Mesendoderm (in vitro differentiated cells): ENCODE measurements around the gene AFF4.
"Not testable (repeated sequence)": the region's sequence is repeated elsewhere in the genome, so short reads cannot be mapped to it uniquely, and the experiment has no call there.

Experiments
- DNase-seq: peaks from one replicate; pipeline ENCODE4 v3.0.0; 2013
- H2AK5ac ChIP-seq: 2 replicates; pipeline ENCODE4 v1.6.1; 2013; ENCODE audit warnings: low read length, inconsistent platforms
- H2BK120ac ChIP-seq: 2 replicates; pipeline ENCODE4 v1.6.1; 2013; ENCODE audit warnings: low read depth, mild to moderate bottlenecking, low read length, moderate library complexity, mixed read lengths
- H2BK15ac ChIP-seq: replicated peaks from 2 replicates; pipeline ENCODE4 v1.6.1; 2013; ENCODE audit warnings: low read depth, mild to moderate bottlenecking, moderate library complexity
- H2BK5ac ChIP-seq: 2 replicates; pipeline ENCODE4 v1.6.1; 2013; ENCODE audit warnings: low read length, inconsistent platforms
- H3K18ac ChIP-seq: 2 replicates; pipeline ENCODE4 v1.6.1; 2013; ENCODE audit warnings: mild to moderate bottlenecking, low read length, mixed read lengths
- H3K23ac ChIP-seq: one replicate; pipeline ENCODE4 v1.6.1; 2013; ENCODE audit warnings: low read length
- H3K27ac ChIP-seq: 2 replicates; pipeline ENCODE4 v1.5.1; 2013; ENCODE audit warnings: low read depth, mild to moderate bottlenecking, inconsistent platforms, low read length, moderate library complexity
- H3K27me3 ChIP-seq: 2 replicates; pipeline ENCODE4 v1.6.1; 2013; ENCODE audit warnings: low read length, control low read depth, mild to moderate bottlenecking, inconsistent platforms; ENCODE audit not compliant: insufficient read depth, poor library complexity
- H3K36me3 ChIP-seq: 2 replicates; pipeline ENCODE4 v1.6.1; 2013; ENCODE audit warnings: low read length, inconsistent platforms; ENCODE audit not compliant: control insufficient read depth, insufficient read depth
- H3K4ac ChIP-seq: one replicate; pipeline ENCODE4 v1.6.1; 2013; ENCODE audit warnings: low read depth, mild to moderate bottlenecking, low read length, moderate library complexity
- H3K4me1 ChIP-seq: 2 replicates; pipeline ENCODE4 v1.6.1; 2013; ENCODE audit warnings: low read depth, low read length, inconsistent platforms; ENCODE audit not compliant: control insufficient read depth
- H3K4me2 ChIP-seq: 2 replicates; pipeline ENCODE4 v1.6.1; 2013; ENCODE audit warnings: low read length
- H3K4me3 ChIP-seq: 2 replicates; pipeline ENCODE4 v1.5.1; 2013; ENCODE audit warnings: mild to moderate bottlenecking, low read length
- H3K56ac ChIP-seq: one replicate; pipeline ENCODE4 v1.6.1; 2013; ENCODE audit warnings: low read length
- H3K79me1 ChIP-seq: 2 replicates; pipeline ENCODE4 v1.6.1; 2013; ENCODE audit warnings: low read length, inconsistent platforms
- H3K79me2 ChIP-seq: 2 replicates; pipeline ENCODE4 v1.6.1; 2013; ENCODE audit warnings: mild to moderate bottlenecking, low read length; ENCODE audit not compliant: control insufficient read depth, insufficient read depth
- H3K9ac ChIP-seq: 2 replicates; pipeline ENCODE4 v1.6.1; 2013; ENCODE audit warnings: low read length, inconsistent platforms
- H4K5ac ChIP-seq: one replicate; pipeline ENCODE4 v1.6.1; 2013; ENCODE audit warnings: low read length
- H4K8ac ChIP-seq: one replicate; pipeline ENCODE4 v1.6.1; 2013; ENCODE audit warnings: low read depth, mild to moderate bottlenecking, control low read depth, low read length, moderate library complexity
- WGBS: extraction: QIAGEN DNeasy Blood & Tissue Kit; methylation state at CpG from one replicate; pipeline ENCODE4 v1.1.7; 2013; ENCODE audit warnings: low lambda C conversion rate, missing lambda C conversion rate; ENCODE audit not compliant: insufficient coverage; ENCODE audit errors: extremely low coverage; 5-methylcytosine and 5-hydroxymethylcytosine counted together

AFF4 gene

DNA sequence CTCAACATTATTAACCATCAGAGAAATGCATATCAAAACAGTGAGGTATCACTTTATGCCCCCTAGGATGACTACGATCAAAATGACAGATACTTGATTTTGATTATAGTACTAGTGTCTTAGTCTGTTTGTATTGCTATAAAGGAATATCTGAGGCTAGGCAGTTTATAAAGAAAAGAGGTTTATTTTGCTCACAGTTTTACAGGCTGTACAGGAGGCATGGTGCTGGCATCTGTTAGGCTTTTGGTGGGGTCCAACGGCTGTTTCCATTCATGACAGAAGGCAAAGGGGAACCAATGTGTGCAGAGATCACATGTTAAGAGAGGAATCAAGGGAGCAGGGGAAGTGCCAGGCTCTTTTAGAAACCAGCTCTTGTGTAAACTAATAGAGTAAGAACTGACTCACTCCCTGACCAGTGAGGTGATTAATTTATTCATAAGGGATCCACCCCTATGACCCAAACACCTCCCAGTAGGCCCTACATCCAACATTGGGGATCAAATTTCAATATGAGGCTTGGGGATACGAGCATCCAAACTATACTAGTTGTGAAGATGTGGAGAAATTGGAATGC is 16.0 kb upstream of the AFF4 start:
- no CpG with 5 or more reads among the region's 3 CpGs for WGBS
- H3K27ac ChIP-seq, result no peak overlapping the region
- no peaks in the 10 kb centered on the region for H3K36me3 ChIP-seq
- H2BK120ac ChIP-seq, result no peak overlapping the region
- no peak overlapping the region for H2BK5ac ChIP-seq
- H3K23ac ChIP-seq, result no peak overlapping the region
- H3K18ac ChIP-seq, result no peak overlapping the region
- H3K27me3 ChIP-seq, result no peaks in the 10 kb centered on the region
- H2AK5ac ChIP-seq, result no peak overlapping the region
- H3K9ac ChIP-seq, result no peak overlapping the region
- no peak overlapping the region for H3K4me3 ChIP-seq
- no peak overlapping the region for H3K4me2 ChIP-seq
- H3K4ac ChIP-seq, result no peak overlapping the region
- H3K4me1 ChIP-seq, result no peaks in the 10 kb centered on the region
- no peak overlapping the region for H3K56ac ChIP-seq
- H3K79me1 ChIP-seq, result no peaks in the 10 kb centered on the region
- DNase-seq, result no peak
- no peak overlapping the region for H2BK15ac ChIP-seq
- no peak overlapping the region for H4K5ac ChIP-seq
- H4K8ac ChIP-seq, result no peak overlapping the region
- H3K79me2 ChIP-seq, result no peaks in the 10 kb centered on the region

DNA sequence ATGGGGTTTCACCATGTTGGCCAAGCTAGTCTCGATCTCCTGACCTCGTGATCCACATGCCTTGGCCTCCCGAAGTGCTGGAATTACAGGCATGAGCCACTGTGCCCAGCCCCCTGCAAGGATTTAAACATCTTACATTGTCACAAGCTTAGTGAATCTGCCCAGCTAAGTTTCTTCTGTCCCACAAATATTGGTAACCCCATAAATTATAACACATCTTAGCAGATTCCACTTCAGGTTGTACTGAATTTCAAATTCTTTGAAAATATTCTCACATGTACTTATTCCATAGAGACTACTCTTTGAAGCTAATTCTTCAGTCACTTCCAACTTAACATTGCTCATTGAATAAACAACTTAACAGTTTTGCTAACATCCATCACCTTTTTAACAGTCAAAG is 13.4 kb upstream of the AFF4 start:
- Histone ChIP-seq H3K4me1 (no peaks in the 10 kb centered on the region), H4K5ac (no peak overlapping the region), H3K79me2 (no peaks in the 10 kb centered on the region), H3K9ac (no peak overlapping the region), H4K8ac (no peak overlapping the region), H2BK5ac (no peak overlapping the region), H3K4me2 (no peak overlapping the region), H2AK5ac (no peak overlapping the region), H3K4me3 (no peak overlapping the region), H3K23ac (no peak overlapping the region), H3K36me3 (no peaks in the 10 kb centered on the region), H3K27ac (no peak overlapping the region), H3K56ac (no peak overlapping the region), H3K79me1 (no peaks in the 10 kb centered on the region), H3K18ac (no peak overlapping the region), H2BK120ac (no peak overlapping the region), H2BK15ac (no peak overlapping the region), H3K4ac (no peak overlapping the region), H3K27me3 (no peaks in the 10 kb centered on the region)
- no peak for DNase-seq
- no CpG with 5 or more reads among the region's 3 CpGs for WGBS

DNA sequence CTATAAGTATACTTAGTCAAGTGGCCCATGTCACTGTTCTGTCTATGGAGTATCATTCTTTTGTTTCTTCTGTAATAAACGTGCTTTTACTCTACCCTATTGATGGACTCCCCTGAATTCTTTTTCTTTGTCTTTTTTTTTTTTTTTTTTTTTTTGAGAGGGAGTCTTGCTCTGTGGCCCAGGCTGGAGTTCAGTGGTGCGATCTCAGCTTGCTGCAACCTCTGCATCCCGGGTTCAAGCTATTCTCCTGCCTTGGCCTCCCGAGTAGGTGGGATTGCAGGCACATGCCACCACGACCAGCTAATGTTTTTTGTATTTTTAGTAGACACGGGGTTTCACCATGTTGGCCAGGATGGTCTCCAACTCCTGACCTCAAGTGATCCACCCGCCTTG is 9.0 kb upstream of the AFF4 start:
- no CpG with 5 or more reads among the region's 7 CpGs for WGBS
- not testable (repeated sequence) for H3K4me1 ChIP-seq, H3K27ac ChIP-seq, H2BK15ac ChIP-seq, H3K36me3 ChIP-seq, H3K23ac ChIP-seq, H2BK5ac ChIP-seq, H3K9ac ChIP-seq, H3K4me3 ChIP-seq, H3K4me2 ChIP-seq, H2BK120ac ChIP-seq, H3K4ac ChIP-seq, H3K18ac ChIP-seq, H3K79me2 ChIP-seq, H4K5ac ChIP-seq, H2AK5ac ChIP-seq, H4K8ac ChIP-seq, H3K79me1 ChIP-seq, H3K27me3 ChIP-seq, H3K56ac ChIP-seq, DNase-seq

- no peak overlapping the region for H2BK15ac ChIP-seq
- no peak overlapping the region for H2AK5ac ChIP-seq
- H3K4ac ChIP-seq, result no peak overlapping the region
- no CpG with 5 or more reads among the region's 16 CpGs for WGBS
- no peaks in the 10 kb centered on the region for H3K27me3 ChIP-seq
- no peaks in the 10 kb centered on the region for H3K79me2 ChIP-seq
- H3K79me1 ChIP-seq, result no peaks in the 10 kb centered on the region
- no peak overlapping the region for H3K56ac ChIP-seq
- no peak overlapping the region for H4K8ac ChIP-seq
- no peak overlapping the region for H2BK5ac ChIP-seq
- no peak overlapping the region for H2BK120ac ChIP-seq
- H3K36me3 ChIP-seq, result no peaks in the 10 kb centered on the region
- no peaks in the 10 kb centered on the region for H3K4me1 ChIP-seq
- no peak overlapping the region for H3K23ac ChIP-seq
- H3K4me2 ChIP-seq, result no peak overlapping the region
- peak; percentile 63 for DNase-seq
- H4K5ac ChIP-seq, result no peak overlapping the region
- H3K9ac ChIP-seq, result no peak overlapping the region
- H3K4me3 ChIP-seq, result no peak overlapping the region
- no peak overlapping the region for H3K18ac ChIP-seq
- no peak overlapping the region for H3K27ac ChIP-seq
Measured at GRCh38 chr5:132971483-132972435, 8.3 kb upstream of the AFF4 start.

DNA sequence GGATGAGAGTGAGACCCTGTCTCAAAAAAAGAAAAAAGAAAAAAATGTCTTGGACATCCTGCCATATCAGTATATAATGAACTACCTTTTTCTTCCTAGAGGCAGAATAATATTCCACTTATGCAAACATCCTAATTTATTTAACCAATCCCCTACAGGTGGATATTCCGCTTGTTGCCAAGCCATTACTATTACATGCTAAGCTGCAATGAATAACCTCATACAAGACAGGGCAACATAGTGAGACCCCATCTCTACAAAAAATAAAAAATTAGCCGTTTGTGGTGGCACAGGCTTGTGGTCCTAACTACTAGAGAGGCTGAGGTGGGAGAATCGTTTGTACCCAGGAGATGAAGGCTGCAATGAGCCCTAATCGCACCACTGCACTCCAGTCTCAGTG is 1.7 kb upstream of the AFF4 start:
- H3K79me2 ChIP-seq, result peaks cover 26% of the 10 kb centered on the region
- H3K4me3 ChIP-seq, result no peak overlapping the region
- H3K23ac ChIP-seq, result no peak overlapping the region
- no peak overlapping the region for H2BK5ac ChIP-seq
- no peak overlapping the region for H2BK15ac ChIP-seq
- H2BK120ac ChIP-seq, result no peak overlapping the region
- no peak overlapping the region for H3K27ac ChIP-seq
- no peak overlapping the region for H3K18ac ChIP-seq
- no peaks in the 10 kb centered on the region for H3K79me1 ChIP-seq
- no peak overlapping the region for H3K9ac ChIP-seq
- no peaks in the 10 kb centered on the region for H3K4me1 ChIP-seq
- no peak overlapping the region for H4K5ac ChIP-seq
- no peaks in the 10 kb centered on the region for H3K36me3 ChIP-seq
- H4K8ac ChIP-seq, result no peak overlapping the region
- no peak for DNase-seq
- H3K56ac ChIP-seq, result peak overlapping the region; percentile 25
- H3K27me3 ChIP-seq, result no peaks in the 10 kb centered on the region
- H3K4me2 ChIP-seq, result no peak overlapping the region
- H2AK5ac ChIP-seq, result no peak overlapping the region
- H3K4ac ChIP-seq, result no peak overlapping the region
- no CpG with 5 or more reads among the region's 4 CpGs for WGBS
